ENCODE measurements around the gene SYNE3.

DNA sequence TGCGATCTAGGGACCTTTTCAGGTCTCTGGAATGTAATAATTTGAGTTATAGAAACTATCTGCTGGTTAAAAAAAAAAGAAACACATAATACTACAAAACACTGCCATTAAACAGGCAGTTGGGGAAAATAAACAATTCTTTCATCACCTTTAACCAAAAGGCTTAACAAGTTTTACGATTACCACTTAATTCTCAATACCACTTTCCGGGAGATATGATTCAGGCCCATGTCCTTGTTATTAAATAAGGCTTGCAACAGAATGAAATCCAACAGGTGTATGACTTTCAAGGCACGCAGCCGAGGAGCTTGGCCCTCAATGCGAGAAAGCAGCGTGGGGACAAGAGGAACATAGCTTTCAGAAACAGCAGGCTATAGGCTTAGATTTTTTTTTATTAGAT lies 12.8 kb upstream of the SYNE3 start:
- TF ChIP-seq, protein P1, sequence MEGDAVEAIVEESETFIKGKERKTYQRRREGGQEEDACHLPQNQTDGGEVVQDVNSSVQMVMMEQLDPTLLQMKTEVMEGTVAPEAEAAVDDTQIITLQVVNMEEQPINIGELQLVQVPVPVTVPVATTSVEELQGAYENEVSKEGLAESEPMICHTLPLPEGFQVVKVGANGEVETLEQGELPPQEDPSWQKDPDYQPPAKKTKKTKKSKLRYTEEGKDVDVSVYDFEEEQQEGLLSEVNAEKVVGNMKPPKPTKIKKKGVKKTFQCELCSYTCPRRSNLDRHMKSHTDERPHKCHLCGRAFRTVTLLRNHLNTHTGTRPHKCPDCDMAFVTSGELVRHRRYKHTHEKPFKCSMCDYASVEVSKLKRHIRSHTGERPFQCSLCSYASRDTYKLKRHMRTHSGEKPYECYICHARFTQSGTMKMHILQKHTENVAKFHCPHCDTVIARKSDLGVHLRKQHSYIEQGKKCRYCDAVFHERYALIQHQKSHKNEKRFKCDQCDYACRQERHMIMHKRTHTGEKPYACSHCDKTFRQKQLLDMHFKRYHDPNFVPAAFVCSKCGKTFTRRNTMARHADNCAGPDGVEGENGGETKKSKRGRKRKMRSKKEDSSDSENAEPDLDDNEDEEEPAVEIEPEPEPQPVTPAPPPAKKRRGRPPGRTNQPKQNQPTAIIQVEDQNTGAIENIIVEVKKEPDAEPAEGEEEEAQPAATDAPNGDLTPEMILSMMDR (IDR thresholded peaks at IDR 0.05; ENCODE audit: control extremely low read depth in 1 of 3, insufficient read depth in 1 of 3, low read depth in 1 of 3, low read length in 3 of 3): no peak
- TF ChIP-seq GABPA (IDR thresholded peaks at IDR 0.05; ENCODE audit: borderline replicate concordance, insufficient read depth, low read length) (no peak), TBP (IDR thresholded peaks at IDR 0.05; ENCODE audit: low read depth, low read length) (no peak), CBX5 (IDR thresholded peaks at IDR 0.05; ENCODE audit: low read depth, low read length) (no peak), POLR2AphosphoS5 (IDR thresholded peaks at IDR 0.05; ENCODE audit: low read depth, low read length) (no peak), KDM4A (IDR thresholded peaks at IDR 0.05; ENCODE audit: low read depth, low read length, severe bottlenecking) (no peak), ZNF274 (IDR thresholded peaks at IDR 0.05; ENCODE audit: borderline replicate concordance, extremely low read depth, low read length) (no peak), POLR2A (IDR thresholded peaks at IDR 0.05; ENCODE audit: control extremely low read depth in 1 of 2, low read depth in 2 of 2, low read length in 2 of 2) (no peak)
- TF ChIP-seq, protein P2, sequence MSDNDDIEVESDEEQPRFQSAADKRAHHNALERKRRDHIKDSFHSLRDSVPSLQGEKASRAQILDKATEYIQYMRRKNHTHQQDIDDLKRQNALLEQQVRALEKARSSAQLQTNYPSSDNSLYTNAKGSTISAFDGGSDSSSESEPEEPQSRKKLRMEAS (IDR thresholded peaks at IDR 0.05): no peak

Data from H1 (cell line).